GM23338 (cell line): ENCODE results near the gene LRFN3. TPM values are rescaled to one million over a fixed set of nuclear protein-coding genes. Genes with fewer than 3 reads are reported as not detected.

ENCODE experiments used
- ATAC-seq: fragments of 200-7000 bp; cut with Tn5 transposase; 3 replicates; pipeline ENCODE4 v1.9.1; 2020
- DNase-seq: peaks from one replicate; pipeline ENCODE4 v3.0.0-alpha.2; 2015; ENCODE audit warnings: low spot score
- H2AFZ ChIP-seq: fragments of 200-600 bp; sonication (generic); 2 replicates; pipeline ENCODE4 v1.8.0; 2016; ENCODE audit warnings: antibody characterized with exemption, mild to moderate bottlenecking, moderate library complexity
- H3F3A ChIP-seq: fragments of 200-600 bp; sonication (generic); replicated peaks from 2 replicates; pipeline ENCODE4 v1.8.0; 2017; ENCODE audit warnings: antibody characterized with exemption, mixed run types, low read depth
- H3K27ac ChIP-seq: fragments of 200-600 bp; sonication (generic); 2 replicates; pipeline ENCODE4 v1.6.1; 2016; ENCODE audit warnings: low read depth
- H3K27me3 ChIP-seq: fragments of 200-600 bp; sonication (generic); 2 replicates; pipeline ENCODE4 v1.8.0; 2016; ENCODE audit warnings: mild to moderate bottlenecking, mixed run types, moderate library complexity; ENCODE audit not compliant: insufficient read depth
- H3K36me3 ChIP-seq: fragments of 200-600 bp; sonication (generic); 2 replicates; pipeline ENCODE4 v1.8.0; 2016; ENCODE audit warnings: mild to moderate bottlenecking; ENCODE audit not compliant: insufficient read depth
- H3K4me1 ChIP-seq: fragments of 200-600 bp; sonication (generic); 2 replicates; pipeline ENCODE4 v1.8.0; 2016; ENCODE audit warnings: mild to moderate bottlenecking, moderate library complexity; ENCODE audit not compliant: insufficient read depth
- H3K4me2 ChIP-seq: fragments of 200-600 bp; sonication (generic); 2 replicates; pipeline ENCODE4 v1.7.1; 2017; ENCODE audit warnings: mixed run types
- H3K4me3 ChIP-seq: fragments of 200-600 bp; sonication (generic); 2 replicates; pipeline ENCODE4 v1.6.1; 2016; ENCODE audit warnings: mixed run types
- H3K79me2 ChIP-seq: fragments of 200-600 bp; sonication (generic); replicated peaks from 2 replicates; pipeline ENCODE4 v1.8.0; 2017; ENCODE audit warnings: mild to moderate bottlenecking; ENCODE audit not compliant: insufficient read depth
- H3K9me2 ChIP-seq: fragments of 200-600 bp; sonication (generic); 2 replicates; pipeline ENCODE4 v1.8.0; 2017; ENCODE audit not compliant: insufficient read depth
- H4K20me1 ChIP-seq: fragments of 200-600 bp; sonication (generic); replicated peaks from 2 replicates; pipeline ENCODE4 v1.8.0; 2017; ENCODE audit warnings: mild to moderate bottlenecking; ENCODE audit not compliant: insufficient read depth
- H3K27ac Mint-ChIP-seq: 2 replicates; pipeline ENCODE4 v1.8.0; 2020; ENCODE audit warnings: inconsistent platforms, mild to moderate bottlenecking, moderate library complexity, mixed read lengths
- H3K27me3 Mint-ChIP-seq: 3 replicates; pipeline ENCODE4 v1.8.0; 2022; ENCODE audit warnings: low read depth, mild to moderate bottlenecking, moderate library complexity, mixed read lengths, inconsistent platforms; ENCODE audit not compliant: insufficient read depth, poor library complexity
- H3K36me3 Mint-ChIP-seq: 3 replicates; pipeline ENCODE4 v1.8.0; 2021; ENCODE audit warnings: low read depth, mild to moderate bottlenecking, inconsistent platforms, moderate library complexity, mixed read lengths
- H3K4me1 Mint-ChIP-seq: 3 replicates; pipeline ENCODE4 v1.8.0; 2020; ENCODE audit warnings: mild to moderate bottlenecking, inconsistent platforms, mixed read lengths
- H3K4me3 Mint-ChIP-seq: 3 replicates; pipeline ENCODE4 v1.8.0; 2021; ENCODE audit warnings: moderate library complexity, mild to moderate bottlenecking, inconsistent platforms, mixed read lengths
- H3K9me3 Mint-ChIP-seq: 3 replicates; pipeline ENCODE4 v1.8.0; 2020; ENCODE audit warnings: moderate library complexity, mild to moderate bottlenecking, inconsistent platforms, mixed read lengths
- CREB1 ChIP-seq: fragments of 250-450 bp; sonication (Bioruptor Pico); IDR thresholded peaks from 2 replicates; pipeline ENCODE4 v1.5.0; 2020; ENCODE audit warnings: low read depth, mild to moderate bottlenecking, moderate library complexity
- CTCF ChIP-seq, 2 experiments: fragments of 200-600 bp in 1 of 2; sonication (generic) in 1 of 2; conservative IDR thresholded peaks; 2 replicates each; pipeline versions ENCODE4 v1.5.1 to v1.6.1; 2016 to 2017; ENCODE audit warnings: antibody characterized with exemption in 2 of 2, low read depth in 2 of 2, mild to moderate bottlenecking in 2 of 2, moderate library complexity in 1 of 2
- ETS1 ChIP-seq: IDR thresholded peaks from 2 replicates; pipeline ENCODE4 v1.6.1; 2016; ENCODE audit warnings: antibody characterized with exemption
- EZH2 ChIP-seq: fragments of 200-600 bp; sonication (generic); IDR thresholded peaks from one replicate; pipeline ENCODE4 v1.8.0; 2017; ENCODE audit warnings: antibody characterized with exemption, mild to moderate bottlenecking, low read depth; ENCODE audit not compliant: unreplicated experiment
- EZH2phosphoT487 ChIP-seq: fragments of 200-600 bp; sonication (generic); IDR thresholded peaks from one replicate; pipeline ENCODE4 v1.8.1; 2018; ENCODE audit warnings: antibody characterized with exemption; ENCODE audit not compliant: unreplicated experiment
- JUNB ChIP-seq: IDR thresholded peaks from one replicate; pipeline ENCODE4 v1.6.1; 2016; ENCODE audit warnings: antibody characterized with exemption; ENCODE audit not compliant: unreplicated experiment
- NANOG ChIP-seq: IDR thresholded peaks from 2 replicates; pipeline ENCODE4 v1.6.1; 2016; ENCODE audit warnings: antibody characterized with exemption, borderline replicate concordance
- POLR2AphosphoS5 ChIP-seq: IDR thresholded peaks from 2 replicates; pipeline ENCODE4 v1.6.1; 2016; ENCODE audit warnings: antibody characterized with exemption, low read depth
- REST ChIP-seq: IDR thresholded peaks from one replicate; pipeline ENCODE4 v1.6.1; 2018; ENCODE audit warnings: antibody characterized with exemption; ENCODE audit not compliant: unreplicated experiment
- STAT1 ChIP-seq: IDR thresholded peaks from one replicate; pipeline ENCODE4 v1.6.1; 2016; ENCODE audit warnings: antibody characterized with exemption; ENCODE audit not compliant: unreplicated experiment
- ZNF114 ChIP-seq: fragments of 250-450 bp; sonication (Bioruptor Pico); IDR thresholded peaks from 2 replicates; pipeline ENCODE4 v1.5.0; 2020; ENCODE audit warnings: mild to moderate bottlenecking, moderate library complexity
- ZNF331 ChIP-seq: fragments of 250-450 bp; sonication (Bioruptor Pico); IDR thresholded peaks from 2 replicates; pipeline ENCODE4 v1.5.0; 2020; ENCODE audit warnings: low read depth, mild to moderate bottlenecking, moderate library complexity
- ZNF462 ChIP-seq: fragments of 250-450 bp; sonication (Bioruptor Pico); IDR thresholded peaks from 2 replicates; pipeline ENCODE4 v1.5.0; 2020; ENCODE audit warnings: mild to moderate bottlenecking, moderate library complexity
- polyA plus RNA-seq: library from polyadenylated mRNA; unstranded; fragments of >200 nt; fragmentation: Nextera tagmentation; extraction: Ambion mirVana; gene quantifications from 2 replicates; pipeline ENCODE4 v1.2.1, GENCODE V29; 2016
- total RNA-seq: library from RNA; depleted of rRNA; stranded (reverse); fragments of >200 nt; shearing (Covaris generic); gene quantifications from 2 replicates; pipeline ENCODE4 v1.2.3, GENCODE V29; 2014

Gene LRFN3
- total and polyA plus RNA-seq, 2 experiments from 2014 or later, result 5.8 to 15.1 TPM

GRCh38 chr19:35902870-35903475 lies 33.2 kb upstream of the LRFN3 start:
- Mint-ChIP-seq H3K4me1 (peaks cover 38% of the 10 kb centered on the region), H3K36me3 (peaks cover 4% of the 10 kb centered on the region; the same call in 1 of the 3 replicates), H3K27me3 (peaks cover 24% of the 10 kb centered on the region), H3K9me3 (no peaks in the 10 kb centered on the region), H3K4me3 (peak overlapping the region; percentile 81), H3K27ac (peak overlapping the region; percentile 64)
- H4K20me1 ChIP-seq, result no peaks in the 10 kb centered on the region
- peak overlapping the region; percentile 88 for H3K4me2 ChIP-seq
- no peak for DNase-seq
- H3K36me3 ChIP-seq, result no peaks in the 10 kb centered on the region
- TF ChIP-seq ETS1, result no peak
- TF ChIP-seq ZNF331 (CRISPR knock-in tag), result no peak
- no peak for TF ChIP-seq STAT1
- TF ChIP-seq EZH2phosphoT487, result no peak
- no peak for TF ChIP-seq CREB1 (CRISPR knock-in tag)
- no peak for TF ChIP-seq NANOG
- TF ChIP-seq POLR2AphosphoS5, result no peak
- TF ChIP-seq CTCF (conservative IDR thresholded peaks at IDR 0.05; ENCODE audit: low read depth in 2 of 2), result no peak
- TF ChIP-seq ZNF462 (CRISPR knock-in tag), result no peak
- no peak for TF ChIP-seq REST
- no peak for TF ChIP-seq EZH2
- TF ChIP-seq ZNF114 (CRISPR knock-in tag), result no peak
- TF ChIP-seq JUNB, result no peak
- H3K9me2 ChIP-seq, result no peaks in the 10 kb centered on the region
- H2AFZ ChIP-seq, result 0 out of 2 replicates have a peak overlapping the region, but pooled peaks have one; percentile 83
- H3K4me3 ChIP-seq, result peak overlapping the region; percentile 72
- no peaks in the 10 kb centered on the region for H3K27me3 ChIP-seq
- peaks cover 20% of the 10 kb centered on the region; the same call in 1 of the 2 replicates for H3F3A ChIP-seq
- H3K79me2 ChIP-seq, result peaks cover 11% of the 10 kb centered on the region
- peak overlapping the region; percentile 75 for H3K27ac ChIP-seq
- peaks cover 30% of the 10 kb centered on the region for H3K4me1 ChIP-seq
- ATAC-seq, result no peak
